ENCODE results near the gene CPVL. TPM values are rescaled to one million over a fixed set of nuclear protein-coding genes. Genes with fewer than 3 reads are reported as not detected.

Gene CPVL
- total and polyA plus RNA-seq, 2 of the 4 experiments (the other 2 are of a cell fraction) = not detected

- Histone ChIP-seq H4K5ac (ENCODE audit: low read depth, low read length) (no peak overlapping the region), H2BK5ac (ENCODE audit: low read depth, low read length, poor library complexity, severe bottlenecking) (no peak overlapping the region), H3K36me3 (ENCODE audit: control insufficient read depth, insufficient read depth, low read length) (no peaks in the 10 kb centered on the region), H3K9me3 (ENCODE audit: control insufficient read depth, insufficient read depth, low read length) (no peaks in the 10 kb centered on the region), H4K91ac (ENCODE audit: insufficient read depth, low read depth, low read length) (no peak overlapping the region), H4K20me1 (ENCODE audit: insufficient read depth, low read length) (no peaks in the 10 kb centered on the region), H3K79me1 (ENCODE audit: low read depth in 1 of 2, low read length in 2 of 2) (no peaks in the 10 kb centered on the region), H3K23ac (ENCODE audit: low read depth, low read length) (no peak overlapping the region), H2AK9ac (replicated peaks; ENCODE audit: low read depth, low read length, poor library complexity) (no peak overlapping the region), H2BK15ac (ENCODE audit: low read depth, low read length) (no peak overlapping the region), H2AFZ (replicated peaks; ENCODE audit: low read length, poor library complexity) (no peak overlapping the region), H3K14ac (replicated peaks; ENCODE audit: low read depth, low read length) (no peak overlapping the region), H2AK5ac (ENCODE audit: low read depth, low read length) (no peak overlapping the region), H2BK20ac (ENCODE audit: low read depth, low read length) (no peak overlapping the region), H3K9me1 (ENCODE audit: insufficient read depth, low read length) (no peaks in the 10 kb centered on the region), H3K27me3 (ENCODE audit: control insufficient read depth, insufficient read depth, low read length) (no peaks in the 10 kb centered on the region), H3K4me1 (ENCODE audit: control insufficient read depth, insufficient read depth, low read length) (no peaks in the 10 kb centered on the region), H2BK120ac (ENCODE audit: low read depth, low read length) (no peak overlapping the region), H3K18ac (ENCODE audit: low read depth, low read length) (no peak overlapping the region), H3K4me3 (ENCODE audit: insufficient read depth, low read depth, low read length) (no peak overlapping the region), H3K56ac (ENCODE audit: extremely low read depth, insufficient read depth, low read length) (no peak overlapping the region), H4K8ac (ENCODE audit: low read depth in 2 of 2, low read length in 2 of 2) (no peak overlapping the region), H3K27ac (ENCODE audit: insufficient read depth, low read length) (no peak overlapping the region), H3K4ac (ENCODE audit: low read depth, low read length) (no peak overlapping the region), H3K9ac (ENCODE audit: low read depth, low read length) (no peak overlapping the region), H3K4me2 (ENCODE audit: low read depth, low read length) (no peak overlapping the region)
- DNase-seq (no peak), ATAC-seq (ENCODE audit: low read depth) (no peak)
- WGBS, 2 experiments (ENCODE audit: extremely low coverage in 2 of 2, insufficient read length in 1 of 2) = no CpG with 5 or more reads among the region's 4 CpGs
- TF ChIP-seq FOS (IDR thresholded peaks at IDR 0.05; ENCODE audit: low read depth, low read length) = no peak
- TF ChIP-seq MAZ (IDR thresholded peaks at IDR 0.05; ENCODE audit: borderline replicate concordance, low read depth, low read length) = no peak
- no peak for TF ChIP-seq RFX5 (IDR thresholded peaks at IDR 0.05; ENCODE audit: low read depth, low read length)
- no peak for TF ChIP-seq RCOR1 (IDR thresholded peaks at IDR 0.05; ENCODE audit: insufficient replicate concordance, low read length)
- TF ChIP-seq RAD21 (IDR thresholded peaks at IDR 0.05; ENCODE audit: low read length) = no peak
- no peak for TF ChIP-seq POLR2A (IDR thresholded peaks at IDR 0.05; ENCODE audit: low read depth, low read length)
- no peak for TF ChIP-seq MXI1 (IDR thresholded peaks at IDR 0.05; ENCODE audit: borderline replicate concordance, low read depth, low read length)
- TF ChIP-seq NFE2L2 (IDR thresholded peaks at IDR 0.05; ENCODE audit: low read depth, low read length) = no peak
- TF ChIP-seq, protein P1, sequence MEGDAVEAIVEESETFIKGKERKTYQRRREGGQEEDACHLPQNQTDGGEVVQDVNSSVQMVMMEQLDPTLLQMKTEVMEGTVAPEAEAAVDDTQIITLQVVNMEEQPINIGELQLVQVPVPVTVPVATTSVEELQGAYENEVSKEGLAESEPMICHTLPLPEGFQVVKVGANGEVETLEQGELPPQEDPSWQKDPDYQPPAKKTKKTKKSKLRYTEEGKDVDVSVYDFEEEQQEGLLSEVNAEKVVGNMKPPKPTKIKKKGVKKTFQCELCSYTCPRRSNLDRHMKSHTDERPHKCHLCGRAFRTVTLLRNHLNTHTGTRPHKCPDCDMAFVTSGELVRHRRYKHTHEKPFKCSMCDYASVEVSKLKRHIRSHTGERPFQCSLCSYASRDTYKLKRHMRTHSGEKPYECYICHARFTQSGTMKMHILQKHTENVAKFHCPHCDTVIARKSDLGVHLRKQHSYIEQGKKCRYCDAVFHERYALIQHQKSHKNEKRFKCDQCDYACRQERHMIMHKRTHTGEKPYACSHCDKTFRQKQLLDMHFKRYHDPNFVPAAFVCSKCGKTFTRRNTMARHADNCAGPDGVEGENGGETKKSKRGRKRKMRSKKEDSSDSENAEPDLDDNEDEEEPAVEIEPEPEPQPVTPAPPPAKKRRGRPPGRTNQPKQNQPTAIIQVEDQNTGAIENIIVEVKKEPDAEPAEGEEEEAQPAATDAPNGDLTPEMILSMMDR (conservative IDR thresholded peaks at IDR 0.05; ENCODE audit: low read depth, low read length) = no peak
- in situ Hi-C loops (cut with MboI; ENCODE audit: low sequenced_read_pairs) = no loop called here
- dilution Hi-C loops (cut with HindIII; ENCODE audit: low sequenced_read_pairs, unreplicated experiment) = no loop called here
- ChIA-PET CTCF (no interaction called here), POLR2A (ENCODE audit: unreplicated experiment) (no interaction called here)
- intact Hi-C loops (cut with micrococcal nuclease) = no loop called here
- BruUV-seq (replicated peaks) = no TSS peak
Observed at GRCh38 chr7:29077854-29078253, 68.5 kb downstream of the CPVL start.

All from IMR-90 (cell line).